HUES6 (cell line): ENCODE measurements around the gene VRK1.

Source experiments
- H3K27ac ChIP-seq: 2 replicates; pipeline ENCODE4 v1.7.0; 2013; ENCODE audit warnings: low read depth, mild to moderate bottlenecking, low read length, inconsistent platforms
- H3K27me3 ChIP-seq: 2 replicates; pipeline ENCODE4 v1.6.1; 2013; ENCODE audit warnings: low read length; ENCODE audit not compliant: control insufficient read depth, insufficient read depth
- H3K36me3 ChIP-seq: 2 replicates; pipeline ENCODE4 v1.6.1; 2013; ENCODE audit warnings: low read length; ENCODE audit not compliant: control insufficient read depth, insufficient read depth
- H3K4me1 ChIP-seq: 2 replicates; pipeline ENCODE4 v1.6.1; 2013; ENCODE audit warnings: low read length; ENCODE audit not compliant: control insufficient read depth, insufficient read depth
- H3K4me3 ChIP-seq: 2 replicates; pipeline ENCODE4 v1.5.1; 2013; ENCODE audit warnings: low read depth, low read length
- H3K9ac ChIP-seq: one replicate; pipeline ENCODE4 v1.6.1; 2013; ENCODE audit warnings: mild to moderate bottlenecking, low read length
- H3K9me3 ChIP-seq: 2 replicates; pipeline ENCODE4 v1.6.1; 2013; ENCODE audit warnings: low read depth, low read length; ENCODE audit not compliant: control insufficient read depth, insufficient read depth

Gene VRK1

DNA sequence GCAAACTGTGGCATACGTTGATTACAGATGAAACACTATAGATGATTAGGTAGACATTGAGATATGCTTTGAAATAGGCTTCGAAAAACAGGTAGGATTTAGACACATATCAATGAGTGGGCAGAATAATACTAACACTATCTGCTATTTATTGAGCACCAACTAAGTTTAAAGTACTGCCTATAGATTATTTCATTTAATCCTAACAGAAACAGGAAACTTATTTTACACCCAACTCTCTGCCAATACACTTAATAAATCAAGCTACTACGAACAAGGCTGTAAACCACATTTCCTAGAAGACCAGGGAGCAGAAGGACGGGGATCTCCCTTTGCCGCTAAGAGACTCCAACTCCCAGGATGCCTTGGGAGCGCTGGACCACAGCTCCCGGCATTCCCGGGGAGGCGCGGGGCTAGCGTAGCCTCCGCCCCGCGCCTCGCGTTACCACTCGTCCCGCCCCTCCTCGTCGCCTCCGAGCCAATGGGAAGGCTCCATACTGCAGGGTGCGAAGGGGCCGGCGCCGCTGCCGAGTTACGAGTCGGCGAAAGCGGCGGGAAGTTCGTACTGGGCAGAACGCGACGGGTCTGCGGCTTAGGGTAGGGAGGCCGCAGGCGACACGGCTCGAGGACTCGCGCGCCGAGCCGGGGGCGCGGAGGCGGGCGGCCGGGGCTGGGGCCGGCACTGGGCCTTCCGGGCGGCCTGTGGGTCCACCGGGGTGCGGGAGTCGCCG, at the start of gene VRK1:
VRK1 (plus strand) TSS at position 532 of the 731 bp plus-strand sequence. CDS start 36,090 bp downstream, outside the sequence.
- Histone ChIP-seq H3K36me3 (no peaks in the 10 kb centered on the region), H3K27me3 (no peaks in the 10 kb centered on the region), H3K9ac (peak within 1 kb of the TSS; percentile 91), H3K9me3 (no peaks in the 10 kb centered on the region), H3K27ac (peak within 1 kb of the TSS; percentile 76; the same call in 1 of the 2 replicates), H3K4me1 (peaks cover 11% of the 10 kb centered on the region; the same call in 1 of the 2 replicates), H3K4me3 (peak within 1 kb of the TSS; percentile 88)

- H3K27ac ChIP-seq, result no peak overlapping the region
- no peak overlapping the region for H3K9ac ChIP-seq
- no peaks in the 10 kb centered on the region for H3K4me1 ChIP-seq
- no peak overlapping the region for H3K4me3 ChIP-seq
- H3K36me3 ChIP-seq, result no peaks in the 10 kb centered on the region
- peaks cover 3% of the 10 kb centered on the region; the same call in 1 of the 2 replicates for H3K9me3 ChIP-seq
- peaks cover 10% of the 10 kb centered on the region; the same call in 1 of the 2 replicates for H3K27me3 ChIP-seq
These were observed 49.6 kb upstream of the VRK1 start for GRCh38 chr14:96747608-96748007.

- Histone ChIP-seq H3K27ac (no peak overlapping the region), H3K36me3 (no peaks in the 10 kb centered on the region), H3K9me3 (peaks cover 3% of the 10 kb centered on the region; the same call in 1 of the 2 replicates), H3K27me3 (peaks cover 10% of the 10 kb centered on the region; the same call in 1 of the 2 replicates), H3K4me1 (no peaks in the 10 kb centered on the region), H3K4me3 (no peak overlapping the region), H3K9ac (no peak overlapping the region)
These were observed 48.8 kb upstream of the VRK1 start for GRCh38 chr14:96748362-96748761.

DNA sequence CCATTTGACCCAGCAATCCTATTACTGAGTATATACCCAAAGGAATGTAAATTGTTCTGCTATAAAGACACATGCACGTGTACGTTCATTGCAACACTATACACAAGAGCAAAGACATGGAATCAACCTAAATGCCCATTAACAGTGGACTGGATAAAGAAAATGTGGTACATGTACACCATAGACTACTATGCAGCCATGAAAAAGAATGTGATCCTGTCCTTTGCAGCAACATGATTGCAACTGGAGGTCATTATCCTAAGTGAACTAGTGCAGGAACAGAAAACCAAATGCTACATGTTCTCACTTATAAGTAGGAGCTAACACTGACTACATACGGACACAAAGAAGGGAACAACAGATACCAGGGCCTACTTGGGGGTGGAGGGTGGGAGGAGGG, 45.7 kb upstream of the VRK1 start:
- peaks cover 5% of the 10 kb centered on the region; the same call in 1 of the 2 replicates for H3K4me1 ChIP-seq
- no peak overlapping the region for H3K4me3 ChIP-seq
- peaks cover 3% of the 10 kb centered on the region; the same call in 1 of the 2 replicates for H3K9me3 ChIP-seq
- no peaks in the 10 kb centered on the region for H3K36me3 ChIP-seq
- no peak overlapping the region for H3K9ac ChIP-seq
- no peak overlapping the region for H3K27ac ChIP-seq
- H3K27me3 ChIP-seq, result no peaks in the 10 kb centered on the region

DNA sequence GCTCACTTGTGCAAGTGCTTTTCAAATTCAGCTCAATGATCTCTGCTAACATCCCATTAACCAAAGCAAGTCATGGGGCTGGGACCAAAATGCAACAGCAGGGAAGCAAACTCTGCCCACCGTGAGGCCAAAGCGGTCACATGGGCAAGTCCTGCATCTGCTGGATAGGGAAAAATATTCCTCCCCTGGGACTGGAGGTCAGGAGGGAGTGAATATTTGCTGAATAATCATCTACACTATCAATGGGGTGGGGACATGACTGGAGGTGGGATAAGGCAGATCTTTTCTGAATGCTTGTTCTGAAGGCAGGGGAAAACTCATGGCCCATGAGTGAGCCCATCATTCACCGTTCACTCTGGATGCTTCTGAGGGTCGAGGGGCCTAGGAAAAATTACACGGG, 45.1 kb upstream of the VRK1 start:
- H3K27ac ChIP-seq, result no peak overlapping the region
- peaks cover 3% of the 10 kb centered on the region; the same call in 1 of the 2 replicates for H3K9me3 ChIP-seq
- H3K9ac ChIP-seq, result no peak overlapping the region
- H3K4me1 ChIP-seq, result peaks cover 5% of the 10 kb centered on the region; the same call in 1 of the 2 replicates
- H3K36me3 ChIP-seq, result no peaks in the 10 kb centered on the region
- H3K27me3 ChIP-seq, result no peaks in the 10 kb centered on the region
- H3K4me3 ChIP-seq, result no peak overlapping the region

DNA sequence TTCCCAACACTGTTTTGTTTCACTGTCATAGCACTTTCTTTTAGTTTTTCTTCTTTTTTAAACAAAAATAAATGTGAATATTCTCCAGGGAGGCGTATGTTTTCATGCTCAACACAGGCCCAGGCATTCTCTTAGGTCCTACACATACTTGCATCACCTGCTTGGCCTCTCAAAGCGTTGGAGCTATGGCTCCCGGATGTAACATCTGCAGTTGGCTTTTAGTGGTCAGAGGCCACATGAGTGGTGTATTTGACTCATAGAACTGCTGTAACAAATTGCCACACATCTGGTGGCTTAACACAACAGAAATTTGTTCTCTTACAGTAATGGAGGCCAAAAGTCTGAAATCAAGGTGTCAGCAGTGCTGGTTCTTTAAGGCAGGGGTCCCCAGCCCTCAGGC, 44.6 kb upstream of the VRK1 start:
- no peaks in the 10 kb centered on the region for H3K27me3 ChIP-seq
- H3K4me3 ChIP-seq, result no peak overlapping the region
- peaks cover 3% of the 10 kb centered on the region; the same call in 1 of the 2 replicates for H3K9me3 ChIP-seq
- peaks cover 5% of the 10 kb centered on the region; the same call in 1 of the 2 replicates for H3K4me1 ChIP-seq
- no peak overlapping the region for H3K27ac ChIP-seq
- no peak overlapping the region for H3K9ac ChIP-seq
- no peaks in the 10 kb centered on the region for H3K36me3 ChIP-seq

DNA sequence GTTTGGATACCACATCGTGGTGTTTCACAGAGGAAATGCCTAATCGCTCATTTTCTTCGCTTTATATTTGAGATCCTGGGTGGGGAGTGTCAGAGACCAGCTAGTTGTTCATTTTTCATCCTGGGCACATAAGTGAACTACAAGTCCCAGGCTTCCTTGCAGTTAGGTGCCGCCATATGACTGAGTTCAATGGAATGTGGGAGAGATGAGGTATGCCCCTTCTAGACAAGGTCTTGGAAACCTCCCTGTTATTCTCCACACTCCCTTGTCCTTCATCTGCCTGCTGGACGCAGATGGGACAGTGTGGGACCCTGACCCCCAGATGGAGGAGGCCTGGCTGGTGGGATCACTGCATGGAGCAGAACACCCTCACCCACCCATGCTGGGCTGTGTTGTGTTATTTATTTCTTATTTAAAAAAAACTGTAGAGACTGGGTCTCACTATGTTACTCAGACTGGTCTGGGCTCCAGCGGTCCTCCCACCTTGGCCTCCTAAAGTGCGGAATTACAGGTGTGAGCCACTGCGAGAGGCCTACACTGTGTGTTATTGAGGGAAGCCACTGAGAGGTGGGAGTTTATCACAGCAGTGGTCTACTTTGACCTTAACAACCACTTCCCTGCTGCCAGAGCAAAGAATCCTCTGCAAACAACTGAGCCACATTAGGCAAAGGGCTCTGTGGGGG, 42.9 kb upstream of the VRK1 start:
- Histone ChIP-seq H3K27ac (no peak overlapping the region), H3K9me3 (peaks cover 3% of the 10 kb centered on the region; the same call in 1 of the 2 replicates), H3K36me3 (no peaks in the 10 kb centered on the region)

GRCh38 chr14:96754845-96755184, 42.4 kb upstream of the VRK1 start:
- H3K27ac ChIP-seq, result no peak overlapping the region
- H3K36me3 ChIP-seq, result no peaks in the 10 kb centered on the region
- H3K4me3 ChIP-seq, result no peak overlapping the region
- no peaks in the 10 kb centered on the region for H3K27me3 ChIP-seq
- H3K9me3 ChIP-seq, result peaks cover 3% of the 10 kb centered on the region; the same call in 1 of the 2 replicates
- H3K9ac ChIP-seq, result no peak overlapping the region
- peaks cover 5% of the 10 kb centered on the region; the same call in 1 of the 2 replicates for H3K4me1 ChIP-seq

More for the DNA sequence above, 42.9 kb upstream of the VRK1 start:
- Histone ChIP-seq H3K4me1 (peaks cover 5% of the 10 kb centered on the region; the same call in 1 of the 2 replicates), H3K27me3 (no peaks in the 10 kb centered on the region), H3K4me3 (no peak overlapping the region), H3K9ac (no peak overlapping the region)

DNA sequence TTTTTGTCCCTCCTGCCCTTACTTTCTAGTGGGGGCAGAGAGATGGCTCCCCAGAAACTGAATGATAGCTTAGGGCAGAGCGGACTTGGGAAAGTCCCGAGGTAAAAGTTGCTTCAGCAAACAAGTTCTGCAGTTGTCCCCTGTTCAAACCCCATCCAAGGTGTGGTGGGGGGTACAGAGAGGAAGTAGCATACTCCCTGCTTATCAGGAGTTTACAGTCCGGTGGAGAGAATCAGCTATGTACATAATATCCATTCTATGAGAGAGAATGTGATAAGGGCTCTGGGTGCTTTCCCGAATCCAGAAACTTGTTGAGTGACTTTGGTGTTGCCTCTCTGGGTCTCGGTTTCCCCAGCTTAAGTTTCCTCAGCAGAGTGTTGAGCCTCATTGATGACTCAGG, 40.4 kb upstream of the VRK1 start:
- H3K9me3 ChIP-seq, result no peaks in the 10 kb centered on the region
- H3K9ac ChIP-seq, result no peak overlapping the region
- H3K36me3 ChIP-seq, result no peaks in the 10 kb centered on the region
- 0 out of 2 replicates have a peak, but pooled peaks cover 2% of the 10 kb centered on the region for H3K27me3 ChIP-seq
- no peak overlapping the region for H3K27ac ChIP-seq
- H3K4me1 ChIP-seq, result peaks cover 5% of the 10 kb centered on the region; the same call in 1 of the 2 replicates
- no peak overlapping the region for H3K4me3 ChIP-seq

GRCh38 chr14:96757456-96757855, 39.7 kb upstream of the VRK1 start:
- H3K36me3 ChIP-seq, result no peaks in the 10 kb centered on the region
- H3K4me1 ChIP-seq, result peaks cover 5% of the 10 kb centered on the region; the same call in 1 of the 2 replicates

DNA sequence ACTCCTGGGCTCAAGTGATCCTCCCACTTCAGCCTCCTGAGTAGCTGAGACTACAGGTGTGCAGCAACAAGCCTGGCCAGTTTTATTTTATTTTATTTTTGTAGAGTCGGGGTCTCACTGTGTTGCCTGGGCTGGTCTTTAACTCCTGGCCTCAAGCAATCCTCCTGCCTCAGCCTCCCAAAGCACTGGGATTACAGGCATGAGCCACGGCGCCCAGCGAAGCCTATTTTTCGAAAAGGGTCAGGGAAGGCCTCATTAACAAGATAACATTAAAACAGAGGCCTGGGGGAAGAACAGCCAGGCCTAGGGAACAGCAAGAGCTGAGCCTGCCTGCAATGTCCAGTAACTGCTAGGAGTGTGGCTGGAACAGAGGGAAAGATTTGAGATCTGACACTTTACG, 36.1 kb upstream of the VRK1 start:
- H3K27ac ChIP-seq, result no peak overlapping the region

More at GRCh38 chr14:96757456-96757855, 39.7 kb upstream of the VRK1 start:
- Histone ChIP-seq H3K4me3 (no peak overlapping the region), H3K27ac (no peak overlapping the region), H3K9me3 (no peaks in the 10 kb centered on the region), H3K27me3 (0 out of 2 replicates have a peak, but pooled peaks cover 2% of the 10 kb centered on the region), H3K9ac (no peak overlapping the region)

More for the DNA sequence above, 36.1 kb upstream of the VRK1 start:
- Histone ChIP-seq H3K9ac (no peak overlapping the region), H3K9me3 (no peaks in the 10 kb centered on the region), H3K4me3 (no peak overlapping the region), H3K27me3 (0 out of 2 replicates have a peak, but pooled peaks cover 2% of the 10 kb centered on the region), H3K36me3 (no peaks in the 10 kb centered on the region), H3K4me1 (no peaks in the 10 kb centered on the region)
